ENCODE data around the gene FCGBP.

Gene FCGBP

GRCh38 chr19:39940221-39940833 is 5.9 kb upstream of the FCGBP start:
- in situ Hi-C loops (cut with MboI; ENCODE audit: low sequenced_read_pairs, unreplicated experiment) = no loop called here
- TF ChIP-seq, protein P1, sequence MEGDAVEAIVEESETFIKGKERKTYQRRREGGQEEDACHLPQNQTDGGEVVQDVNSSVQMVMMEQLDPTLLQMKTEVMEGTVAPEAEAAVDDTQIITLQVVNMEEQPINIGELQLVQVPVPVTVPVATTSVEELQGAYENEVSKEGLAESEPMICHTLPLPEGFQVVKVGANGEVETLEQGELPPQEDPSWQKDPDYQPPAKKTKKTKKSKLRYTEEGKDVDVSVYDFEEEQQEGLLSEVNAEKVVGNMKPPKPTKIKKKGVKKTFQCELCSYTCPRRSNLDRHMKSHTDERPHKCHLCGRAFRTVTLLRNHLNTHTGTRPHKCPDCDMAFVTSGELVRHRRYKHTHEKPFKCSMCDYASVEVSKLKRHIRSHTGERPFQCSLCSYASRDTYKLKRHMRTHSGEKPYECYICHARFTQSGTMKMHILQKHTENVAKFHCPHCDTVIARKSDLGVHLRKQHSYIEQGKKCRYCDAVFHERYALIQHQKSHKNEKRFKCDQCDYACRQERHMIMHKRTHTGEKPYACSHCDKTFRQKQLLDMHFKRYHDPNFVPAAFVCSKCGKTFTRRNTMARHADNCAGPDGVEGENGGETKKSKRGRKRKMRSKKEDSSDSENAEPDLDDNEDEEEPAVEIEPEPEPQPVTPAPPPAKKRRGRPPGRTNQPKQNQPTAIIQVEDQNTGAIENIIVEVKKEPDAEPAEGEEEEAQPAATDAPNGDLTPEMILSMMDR (IDR thresholded peaks at IDR 0.05; ENCODE audit: borderline replicate concordance, control extremely low read depth, extremely low read depth, insufficient read depth, missing control alignments) = no peak
- DNase-seq (ENCODE audit: low spot score) = no peak

GRCh38 chr19:39939556-39939955 is 5.1 kb upstream of the FCGBP start:
- TF ChIP-seq, protein P1 (IDR thresholded peaks at IDR 0.05; ENCODE audit: borderline replicate concordance, control extremely low read depth, extremely low read depth, insufficient read depth, missing control alignments) = no peak
- no peak for DNase-seq (ENCODE audit: low spot score)
- in situ Hi-C loops (cut with MboI; ENCODE audit: low sequenced_read_pairs, unreplicated experiment) = no loop called here

DNA sequence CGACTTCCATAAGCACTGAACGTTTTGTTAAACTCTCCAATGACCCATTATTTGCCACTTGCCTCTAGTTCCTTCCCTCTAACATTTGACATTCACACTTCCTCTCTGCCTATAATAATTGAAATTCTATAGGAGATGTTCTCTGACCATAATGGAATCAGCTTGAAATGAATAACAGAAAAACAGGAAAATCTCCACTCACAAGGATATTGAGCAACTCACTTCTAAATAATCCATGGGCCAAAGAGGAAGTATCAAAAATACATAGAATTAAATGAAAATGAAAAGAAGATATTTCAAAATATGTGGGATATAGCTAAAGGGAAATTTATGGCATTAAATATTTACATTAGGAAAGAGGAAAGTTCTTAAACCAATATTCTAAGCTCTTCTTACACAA is 3.4 kb upstream of the FCGBP start:
- in situ Hi-C loops (cut with MboI; ENCODE audit: low sequenced_read_pairs, unreplicated experiment) = no loop called here
- TF ChIP-seq, protein P1 (IDR thresholded peaks at IDR 0.05; ENCODE audit: borderline replicate concordance, control extremely low read depth, extremely low read depth, insufficient read depth, missing control alignments) = no peak
- no peak for DNase-seq (ENCODE audit: low spot score)

GRCh38 chr19:39937094-39937720 is 2.8 kb upstream of the FCGBP start:
- DNase-seq (ENCODE audit: low spot score) = peak; percentile 76
- TF ChIP-seq, protein P1 (IDR thresholded peaks at IDR 0.05; ENCODE audit: borderline replicate concordance, control extremely low read depth, extremely low read depth, insufficient read depth, missing control alignments) = no peak
- in situ Hi-C loops (cut with MboI; ENCODE audit: low sequenced_read_pairs, unreplicated experiment) = no loop called here

GRCh38 chr19:39936622-39937021 is 2.2 kb upstream of the FCGBP start:
- no peak for DNase-seq (ENCODE audit: low spot score)
- in situ Hi-C loops (cut with MboI; ENCODE audit: low sequenced_read_pairs, unreplicated experiment) = no loop called here
- TF ChIP-seq, protein P1 (IDR thresholded peaks at IDR 0.05; ENCODE audit: borderline replicate concordance, control extremely low read depth, extremely low read depth, insufficient read depth, missing control alignments) = no peak

DNA sequence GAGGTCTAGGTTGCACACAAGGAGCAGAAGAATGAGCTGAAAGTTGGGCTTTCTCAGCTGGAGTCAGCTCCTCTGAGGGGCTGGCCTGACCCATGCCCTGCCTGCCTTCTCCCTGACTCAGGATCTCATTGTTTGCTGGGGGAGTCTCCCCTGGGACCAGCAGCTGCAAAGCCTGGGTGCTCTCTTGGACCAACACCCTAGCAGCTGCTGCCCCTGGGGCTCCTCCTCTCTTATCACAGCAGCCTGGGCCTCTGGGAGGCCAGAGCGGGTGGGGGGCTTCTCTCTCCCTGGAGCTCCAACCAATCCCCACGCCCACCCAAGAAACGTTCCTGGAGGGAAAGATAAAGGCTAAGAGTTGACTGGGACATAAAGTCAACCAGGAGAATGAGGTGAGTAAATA is 1.6 kb upstream of the FCGBP start:
- TF ChIP-seq, protein P1 (IDR thresholded peaks at IDR 0.05; ENCODE audit: borderline replicate concordance, control extremely low read depth, extremely low read depth, insufficient read depth, missing control alignments) = no peak
- in situ Hi-C loops (cut with MboI; ENCODE audit: low sequenced_read_pairs, unreplicated experiment) = no loop called here

More for the DNA sequence above, 1.6 kb upstream of the FCGBP start:
- DNase-seq (ENCODE audit: low spot score) = no peak
